Measurements from ENCODE around the gene TTC36. TPM values are rescaled to one million over a fixed set of nuclear protein-coding genes. Genes with fewer than 3 reads are reported as not detected.

Gene TTC36
- total and polyA plus RNA-seq, 2 donors (not counting 1 experiment from before 2014, with no cell fraction given) = 0.99 TPM; not detected in 1

GRCh38 chr11:118526688-118527087, 586 bp upstream of the TTC36 start:
- Histone ChIP-seq H3K4me1 (ENCODE audit: control insufficient read depth, extremely low read depth, insufficient read depth, low read length) (peaks cover 3% of the 10 kb centered on the region), H3K27me3 (ENCODE audit: control insufficient read depth, insufficient read depth, low read length) (no peaks in the 10 kb centered on the region), H3K9me3 (ENCODE audit: control insufficient read depth, insufficient read depth, low read depth, low read length) (no peaks in the 10 kb centered on the region), H3K4me3 (replicated peaks in 1 of 4; ENCODE audit: control extremely low read depth in 1 of 4, insufficient read depth in 1 of 4, low read depth in 3 of 4, low read length in 4 of 4) (no peak overlapping the region), H3K9ac (ENCODE audit: insufficient read depth, low read length) (no peak overlapping the region), H3K4me2 (ENCODE audit: extremely low read depth, insufficient read depth, low read length) (no peak overlapping the region), H3K36me3 (ENCODE audit: control insufficient read depth, insufficient read depth, low read length) (peaks cover 6% of the 10 kb centered on the region), H2AFZ (ENCODE audit: low read length) (no peak overlapping the region), H3K27ac (ENCODE audit: insufficient read depth, low read length) (no peak overlapping the region), H3K79me2 (ENCODE audit: control insufficient read depth, insufficient read depth, low read length) (no peaks in the 10 kb centered on the region), H4K20me1 (ENCODE audit: control insufficient read depth, extremely low read depth, insufficient read depth, low read length) (no peaks in the 10 kb centered on the region)
- no peak for TF ChIP-seq EZH2 (IDR thresholded peaks at IDR 0.05; ENCODE audit: low read length, missing control alignments)
- TF ChIP-seq CTCF (conservative IDR thresholded peaks at IDR 0.05 in 1 of 2, IDR thresholded peaks at IDR 0.05 in 1 of 2; ENCODE audit: low read depth in 1 of 2, low read length in 2 of 2) = no peak
- DNase-seq (ENCODE audit: low read depth in 2 of 2) = no peak

- no peak for TF ChIP-seq EZH2 (IDR thresholded peaks at IDR 0.05; ENCODE audit: low read length, missing control alignments)
- no peak for TF ChIP-seq CTCF (conservative IDR thresholded peaks at IDR 0.05 in 1 of 2, IDR thresholded peaks at IDR 0.05 in 1 of 2; ENCODE audit: low read depth in 1 of 2, low read length in 2 of 2)
- Histone ChIP-seq H3K79me2 (ENCODE audit: control insufficient read depth, insufficient read depth, low read length) (no peaks in the 10 kb centered on the region), H3K27me3 (ENCODE audit: control insufficient read depth, insufficient read depth, low read length) (no peaks in the 10 kb centered on the region), H3K36me3 (ENCODE audit: control insufficient read depth, insufficient read depth, low read length) (no peaks in the 10 kb centered on the region), H3K4me3 (replicated peaks in 1 of 4; ENCODE audit: control extremely low read depth in 1 of 4, insufficient read depth in 1 of 4, low read depth in 3 of 4, low read length in 4 of 4) (no peak overlapping the region), H4K20me1 (ENCODE audit: control insufficient read depth, extremely low read depth, insufficient read depth, low read length) (no peaks in the 10 kb centered on the region), H3K4me2 (ENCODE audit: extremely low read depth, insufficient read depth, low read length) (no peak overlapping the region), H3K9ac (ENCODE audit: insufficient read depth, low read length) (no peak overlapping the region), H2AFZ (ENCODE audit: low read length) (no peak overlapping the region), H3K9me3 (ENCODE audit: control insufficient read depth, insufficient read depth, low read depth, low read length) (no peaks in the 10 kb centered on the region), H3K4me1 (ENCODE audit: control insufficient read depth, extremely low read depth, insufficient read depth, low read length) (peaks cover 3% of the 10 kb centered on the region), H3K27ac (ENCODE audit: insufficient read depth, low read length) (no peak overlapping the region)
- DNase-seq (ENCODE audit: low read depth in 2 of 2) = no peak
Measured at GRCh38 chr11:118528511-118528910, 1.2 kb downstream of the TTC36 start.

- Histone ChIP-seq H3K4me2 (ENCODE audit: extremely low read depth, insufficient read depth, low read length) (peak overlapping the region; percentile 77), H2AFZ (ENCODE audit: low read length) (no peak overlapping the region), H3K27ac (ENCODE audit: insufficient read depth, low read length) (no peak overlapping the region), H3K4me1 (ENCODE audit: control insufficient read depth, extremely low read depth, insufficient read depth, low read length) (peaks cover 3% of the 10 kb centered on the region), H3K27me3 (ENCODE audit: control insufficient read depth, insufficient read depth, low read length) (no peaks in the 10 kb centered on the region), H3K79me2 (ENCODE audit: control insufficient read depth, insufficient read depth, low read length) (no peaks in the 10 kb centered on the region), H3K36me3 (ENCODE audit: control insufficient read depth, insufficient read depth, low read length) (no peaks in the 10 kb centered on the region), H3K9me3 (ENCODE audit: control insufficient read depth, insufficient read depth, low read depth, low read length) (no peaks in the 10 kb centered on the region), H3K4me3 (replicated peaks in 1 of 4; ENCODE audit: control extremely low read depth in 1 of 4, insufficient read depth in 1 of 4, low read depth in 3 of 4, low read length in 4 of 4) (peak overlapping the region in 3 of 4 experiments; percentile 66 to 80 (median 76)), H3K9ac (ENCODE audit: insufficient read depth, low read length) (no peak overlapping the region), H4K20me1 (ENCODE audit: control insufficient read depth, extremely low read depth, insufficient read depth, low read length) (no peaks in the 10 kb centered on the region)
- DNase-seq (ENCODE audit: low read depth in 2 of 2) = no peak
- TF ChIP-seq EZH2 (IDR thresholded peaks at IDR 0.05; ENCODE audit: low read length, missing control alignments) = no peak
- TF ChIP-seq CTCF (conservative IDR thresholded peaks at IDR 0.05 in 1 of 2, IDR thresholded peaks at IDR 0.05 in 1 of 2; ENCODE audit: low read depth in 1 of 2, low read length in 2 of 2) = no peak
Measured at GRCh38 chr11:118529584-118530175, 2.4 kb downstream of the TTC36 start.

All from fibroblast of lung (primary cell).